Gastrocnemius medialis (tissue), 4 donors: ENCODE measurements around the gene NLRC4. TPM values are rescaled to one million over a fixed set of nuclear protein-coding genes. Genes with fewer than 3 reads are reported as not detected.

Source experiments
- ATAC-seq, 2 donors: fragments of 150-250 bp; one replicate each; pipeline ENCODE4 v1.9.1; 2016
- DNase-seq, 2 donors: peaks; one replicate each; pipeline ENCODE4 v3.0.0-alpha.2; 2019
- H3K27ac ChIP-seq, 4 donors: fragments of 200-600 bp; sonication (generic); 1 replicate in 1 of 4; 2 replicates in 3 of 4; pipeline ENCODE4 v1.5.1; 2016 to 2018; ENCODE audit warnings: mild to moderate bottlenecking in 2 of 4, moderate library complexity in 1 of 4
- H3K27me3 ChIP-seq, 3 donors: fragments of 200-600 bp; sonication (generic) in 2 of 3; 1 replicate in 1 of 3; 2 replicates in 2 of 3; pipeline versions ENCODE4 v1.5.1 to v1.6.0; 2016 to 2019; ENCODE audit warnings: mild to moderate bottlenecking in 1 of 3, moderate library complexity in 1 of 3
- H3K36me3 ChIP-seq, 2 donors: fragments of 200-600 bp; sonication (generic) in 1 of 2; one replicate each; pipeline ENCODE4 v1.5.1; 2017 to 2018
- H3K4me1 ChIP-seq, 2 donors: fragments of 200-600 bp; sonication (generic) in 1 of 2; one replicate each; pipeline ENCODE4 v1.5.1; 2016 to 2017; ENCODE audit warnings: mild to moderate bottlenecking in 2 of 2
- H3K4me3 ChIP-seq, 4 donors: fragments of 200-600 bp; sonication (generic) in 3 of 4; 1 replicate in 1 of 4; 2 replicates in 3 of 4; pipeline ENCODE4 v1.5.1; 2016 to 2019; ENCODE audit warnings: mild to moderate bottlenecking in 2 of 4
- H3K9me3 ChIP-seq, 3 donors: fragments of 200-600 bp; sonication (generic) in 2 of 3; 1 replicate in 1 of 3; 2 replicates in 2 of 3; pipeline ENCODE4 v1.5.1; 2016 to 2019
- POLR2A ChIP-seq, 2 donors: fragments of 450-650 bp; IDR thresholded peaks; one replicate each; pipeline ENCODE4 v1.6.1; 2017; ENCODE audit warnings: antibody characterized with exemption in 2 of 2, mild to moderate bottlenecking in 2 of 2, moderate library complexity in 2 of 2
- in situ Hi-C, 4 donors: fragments of 200-750 bp; cut with MboI; loops; one replicate each; pipeline versions ENCODE4 v1.15.0 to v1.8.0; 2017; ENCODE audit warnings: low sequenced_read_pairs in 4 of 4
- intact Hi-C: fragments of 100-400 bp; cut with DNase I; formaldehyde crosslinking; loops from one replicate; pipeline ENCODE4 v1.15.1; 2023; ENCODE audit warnings: low total_unique reads
- total RNA-seq, 4 donors: library from RNA; depleted of rRNA; stranded (reverse); fragments of >200 nt; gene quantifications; one replicate each; pipeline versions ENCODE4 v1.1.0 to v1.2.3, GENCODE V29; 2016
- TF ChIP-seq, protein P1 (sequence below), 5 experiments: fragments of 450-650 bp in 3 of 5; fragments of 200-600 bp in 2 of 5; sonication (generic) in 2 of 5; IDR thresholded peaks in 4 of 5; conservative IDR thresholded peaks in 1 of 5; 1 replicate in 4 of 5; 2 replicates in 1 of 5; pipeline ENCODE4 v1.5.1; 2016 to 2019; ENCODE audit warnings: antibody characterized with exemption in 5 of 5, mild to moderate bottlenecking in 3 of 5, moderate library complexity in 3 of 5

NLRC4 gene
- total RNA-seq, 4 donors from 2014 or later, result 0.10 to 0.60 (median 0.23) TPM

DNA sequence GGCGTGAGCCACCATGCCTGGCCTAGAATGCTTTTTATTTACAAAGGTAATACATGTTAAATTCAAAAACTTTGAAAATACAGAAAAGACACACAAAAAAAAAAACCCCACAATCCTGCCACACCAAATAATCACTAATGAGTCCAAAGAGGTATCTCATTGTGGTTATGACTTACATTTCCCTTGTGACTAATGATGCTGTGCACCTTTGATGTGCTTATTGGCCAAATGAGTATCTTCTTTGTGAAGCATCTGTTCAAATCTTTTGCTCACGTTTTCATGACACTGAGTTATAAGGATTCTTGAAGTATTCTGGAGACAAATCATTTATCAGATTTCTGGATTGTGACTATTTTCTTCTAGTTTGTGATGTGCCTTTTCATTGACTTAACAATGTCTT is 6.4 kb upstream of the NLRC4 start:
- Histone ChIP-seq H3K36me3 (no peaks in the 10 kb centered on the region), H3K4me3 (no peak overlapping the region), H3K27ac (no peak overlapping the region), H3K27me3 (no peaks in the 10 kb centered on the region), H3K9me3 (no peaks in the 10 kb centered on the region), H3K4me1 (no peaks in the 10 kb centered on the region)
- no peak for ATAC-seq
- intact Hi-C loops, result no loop called here
- DNase-seq, result no peak
- TF ChIP-seq POLR2A (IDR thresholded peaks at IDR 0.05), result no peak
- TF ChIP-seq, protein P1, sequence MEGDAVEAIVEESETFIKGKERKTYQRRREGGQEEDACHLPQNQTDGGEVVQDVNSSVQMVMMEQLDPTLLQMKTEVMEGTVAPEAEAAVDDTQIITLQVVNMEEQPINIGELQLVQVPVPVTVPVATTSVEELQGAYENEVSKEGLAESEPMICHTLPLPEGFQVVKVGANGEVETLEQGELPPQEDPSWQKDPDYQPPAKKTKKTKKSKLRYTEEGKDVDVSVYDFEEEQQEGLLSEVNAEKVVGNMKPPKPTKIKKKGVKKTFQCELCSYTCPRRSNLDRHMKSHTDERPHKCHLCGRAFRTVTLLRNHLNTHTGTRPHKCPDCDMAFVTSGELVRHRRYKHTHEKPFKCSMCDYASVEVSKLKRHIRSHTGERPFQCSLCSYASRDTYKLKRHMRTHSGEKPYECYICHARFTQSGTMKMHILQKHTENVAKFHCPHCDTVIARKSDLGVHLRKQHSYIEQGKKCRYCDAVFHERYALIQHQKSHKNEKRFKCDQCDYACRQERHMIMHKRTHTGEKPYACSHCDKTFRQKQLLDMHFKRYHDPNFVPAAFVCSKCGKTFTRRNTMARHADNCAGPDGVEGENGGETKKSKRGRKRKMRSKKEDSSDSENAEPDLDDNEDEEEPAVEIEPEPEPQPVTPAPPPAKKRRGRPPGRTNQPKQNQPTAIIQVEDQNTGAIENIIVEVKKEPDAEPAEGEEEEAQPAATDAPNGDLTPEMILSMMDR (IDR thresholded peaks at IDR 0.05 in 4 of 5, conservative IDR thresholded peaks at IDR 0.05 in 1 of 5), result no peak
- in situ Hi-C loops, result no loop called here

DNA sequence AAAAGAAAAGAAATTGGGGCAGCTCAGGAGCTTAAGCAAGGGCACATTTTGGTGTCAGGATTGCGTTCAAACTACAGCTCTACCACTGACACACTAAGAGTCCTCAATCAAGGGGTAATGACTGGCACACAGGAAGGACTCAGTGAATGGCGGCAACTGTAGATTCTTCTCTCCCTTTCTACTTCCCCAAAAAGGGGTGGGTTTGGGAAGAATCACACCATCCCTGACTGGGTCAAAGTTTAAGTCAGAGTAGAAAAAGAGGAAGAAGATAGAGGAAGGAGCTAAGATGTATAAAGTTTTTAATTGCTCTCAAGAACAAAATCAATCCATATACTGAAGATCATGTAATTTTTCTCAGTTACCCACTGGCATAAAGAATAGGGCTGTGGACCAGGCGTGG is 2.6 kb downstream of the NLRC4 start:
- ATAC-seq (no peak), DNase-seq (no peak)
- Histone ChIP-seq H3K9me3 (no peaks in the 10 kb centered on the region), H3K36me3 (no peaks in the 10 kb centered on the region), H3K4me3 (no peak overlapping the region), H3K27ac (no peak overlapping the region), H3K4me1 (no peaks in the 10 kb centered on the region), H3K27me3 (no peaks in the 10 kb centered on the region)
- TF ChIP-seq, protein P1 (IDR thresholded peaks at IDR 0.05 in 4 of 5, conservative IDR thresholded peaks at IDR 0.05 in 1 of 5), result no peak
- no peak for TF ChIP-seq POLR2A (IDR thresholded peaks at IDR 0.05)
- in situ Hi-C loops, result no loop called here
- intact Hi-C loops, result no loop called here

DNA sequence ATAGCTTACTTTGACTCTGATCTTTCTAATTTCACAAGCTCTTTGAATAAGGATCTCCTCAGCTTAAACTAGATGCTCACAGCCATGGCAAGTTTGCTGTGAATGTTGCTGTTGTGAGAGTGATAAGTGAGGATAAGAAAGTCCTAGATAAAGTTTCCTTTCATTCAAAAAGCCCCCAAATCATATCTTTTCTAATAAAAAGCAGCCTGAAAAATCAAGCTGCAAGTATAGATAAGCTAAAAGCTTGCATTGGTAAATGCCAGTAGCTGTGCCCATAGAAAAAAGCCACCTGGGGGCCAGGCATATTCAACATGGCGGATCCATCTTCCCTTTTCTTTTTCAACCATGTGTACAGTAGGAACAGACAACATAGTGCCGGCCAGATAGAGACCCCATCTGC is 4.3 kb downstream of the NLRC4 start:
- H3K4me3 ChIP-seq, result no peak overlapping the region
- H3K27me3 ChIP-seq, result no peaks in the 10 kb centered on the region
- DNase-seq (no peak), ATAC-seq (no peak)
- no peaks in the 10 kb centered on the region for H3K36me3 ChIP-seq
- no peak overlapping the region for H3K27ac ChIP-seq
- TF ChIP-seq, protein P1 (IDR thresholded peaks at IDR 0.05 in 4 of 5, conservative IDR thresholded peaks at IDR 0.05 in 1 of 5), result no peak
- TF ChIP-seq POLR2A (IDR thresholded peaks at IDR 0.05), result no peak
- no peaks in the 10 kb centered on the region for H3K4me1 ChIP-seq
- in situ Hi-C loops (no loop called here), intact Hi-C loops (no loop called here)
- H3K9me3 ChIP-seq, result no peaks in the 10 kb centered on the region

DNA sequence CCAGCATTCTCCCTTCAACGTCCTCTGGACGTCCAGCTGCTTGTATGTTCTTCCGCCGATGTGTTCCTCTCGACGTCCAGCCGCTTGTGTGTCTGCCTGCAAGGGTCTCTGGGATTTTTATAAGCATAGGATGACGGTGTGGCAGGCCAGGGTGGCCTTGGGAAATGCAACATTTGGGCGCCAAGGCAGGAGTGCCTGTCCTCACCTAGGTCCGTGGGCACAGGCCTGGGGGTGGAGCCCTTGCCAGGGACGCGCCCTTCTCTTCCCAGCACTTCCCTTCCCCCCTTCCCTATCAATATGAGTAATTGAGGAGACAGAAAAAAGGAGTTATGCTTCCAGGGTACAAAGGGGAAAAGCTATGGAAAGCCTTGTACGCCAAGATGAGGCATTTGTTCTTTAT is 6.4 kb downstream of the NLRC4 start:
- H3K27ac ChIP-seq, result no peak overlapping the region
- H3K36me3 ChIP-seq, result no peaks in the 10 kb centered on the region
- TF ChIP-seq POLR2A (IDR thresholded peaks at IDR 0.05), result no peak
- TF ChIP-seq, protein P1 (IDR thresholded peaks at IDR 0.05 in 4 of 5, conservative IDR thresholded peaks at IDR 0.05 in 1 of 5), result no peak
- in situ Hi-C loops, result no loop called here
- H3K4me1 ChIP-seq, result no peaks in the 10 kb centered on the region
- H3K27me3 ChIP-seq, result no peaks in the 10 kb centered on the region
- H3K4me3 ChIP-seq, result no peak overlapping the region
- intact Hi-C loops, result no loop called here
- ATAC-seq, result no peak
- no peaks in the 10 kb centered on the region for H3K9me3 ChIP-seq
- DNase-seq, result no peak

DNA sequence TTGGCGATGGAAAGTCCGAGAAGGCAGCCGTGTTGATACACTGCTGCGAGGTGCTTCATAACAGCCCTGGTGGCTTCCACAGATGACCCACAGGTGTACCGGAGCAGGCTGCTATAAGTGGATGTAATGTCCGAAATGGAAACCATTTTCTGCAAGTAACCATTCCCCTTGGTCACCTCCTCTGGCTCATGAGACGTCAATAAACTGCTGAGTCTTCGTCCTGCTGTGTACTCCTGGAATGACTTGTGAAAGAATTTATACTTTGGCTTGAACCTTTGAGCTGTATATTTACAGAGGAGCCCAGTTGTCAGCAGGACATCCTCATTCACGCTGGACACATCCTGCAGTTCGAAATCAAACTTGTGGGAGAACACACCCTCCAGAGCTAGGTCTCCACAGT is 14.4 kb downstream of the NLRC4 start:
- Histone ChIP-seq H3K9me3 (no peaks in the 10 kb centered on the region), H3K27me3 (no peaks in the 10 kb centered on the region), H3K36me3 (no peaks in the 10 kb centered on the region), H3K27ac (no peak overlapping the region), H3K4me3 (no peak overlapping the region), H3K4me1 (no peaks in the 10 kb centered on the region)
- DNase-seq (no peak), ATAC-seq (no peak)
- TF ChIP-seq, protein P1 (IDR thresholded peaks at IDR 0.05 in 4 of 5, conservative IDR thresholded peaks at IDR 0.05 in 1 of 5), result no peak
- no peak for TF ChIP-seq POLR2A (IDR thresholded peaks at IDR 0.05)
- intact Hi-C loops (no loop called here), in situ Hi-C loops (no loop called here)
